Mesodermal cell (in vitro differentiated cells): ENCODE results near the gene GPR62.

Experiments used
- H3K27ac ChIP-seq: 2 replicates; pipeline ENCODE4 v1.7.0; 2013; ENCODE audit warnings: mild to moderate bottlenecking, low read depth, low read length, moderate library complexity; ENCODE audit not compliant: severe bottlenecking
- H3K36me3 ChIP-seq: 2 replicates; pipeline ENCODE4 v1.7.1; 2013; ENCODE audit warnings: mild to moderate bottlenecking, low read length, moderate library complexity; ENCODE audit not compliant: control insufficient read depth, insufficient read depth
- H3K4me1 ChIP-seq: one replicate; pipeline ENCODE4 v1.7.1; 2013; ENCODE audit warnings: mild to moderate bottlenecking, low read length; ENCODE audit not compliant: insufficient read depth, control insufficient read depth, poor library complexity, severe bottlenecking
- H3K4me3 ChIP-seq: 2 replicates; pipeline ENCODE4 v1.7.0; 2013; ENCODE audit warnings: low read length, control low read depth, mild to moderate bottlenecking; ENCODE audit not compliant: insufficient read depth, poor library complexity, severe bottlenecking; ENCODE audit errors: extremely low read depth
- H3K9me3 ChIP-seq: 2 replicates; pipeline ENCODE4 v1.7.1; 2013; ENCODE audit warnings: mild to moderate bottlenecking, low read length, moderate library complexity; ENCODE audit not compliant: control insufficient read depth
- WGBS, 2 experiments: methylation state at CpG; one replicate each; pipeline ENCODE4 v1.1.5; 2013; ENCODE audit warnings: missing lambda C conversion rate in 2 of 2; ENCODE audit not compliant: insufficient coverage in 2 of 2; 5-methylcytosine and 5-hydroxymethylcytosine counted together

The GPR62 gene

DNA sequence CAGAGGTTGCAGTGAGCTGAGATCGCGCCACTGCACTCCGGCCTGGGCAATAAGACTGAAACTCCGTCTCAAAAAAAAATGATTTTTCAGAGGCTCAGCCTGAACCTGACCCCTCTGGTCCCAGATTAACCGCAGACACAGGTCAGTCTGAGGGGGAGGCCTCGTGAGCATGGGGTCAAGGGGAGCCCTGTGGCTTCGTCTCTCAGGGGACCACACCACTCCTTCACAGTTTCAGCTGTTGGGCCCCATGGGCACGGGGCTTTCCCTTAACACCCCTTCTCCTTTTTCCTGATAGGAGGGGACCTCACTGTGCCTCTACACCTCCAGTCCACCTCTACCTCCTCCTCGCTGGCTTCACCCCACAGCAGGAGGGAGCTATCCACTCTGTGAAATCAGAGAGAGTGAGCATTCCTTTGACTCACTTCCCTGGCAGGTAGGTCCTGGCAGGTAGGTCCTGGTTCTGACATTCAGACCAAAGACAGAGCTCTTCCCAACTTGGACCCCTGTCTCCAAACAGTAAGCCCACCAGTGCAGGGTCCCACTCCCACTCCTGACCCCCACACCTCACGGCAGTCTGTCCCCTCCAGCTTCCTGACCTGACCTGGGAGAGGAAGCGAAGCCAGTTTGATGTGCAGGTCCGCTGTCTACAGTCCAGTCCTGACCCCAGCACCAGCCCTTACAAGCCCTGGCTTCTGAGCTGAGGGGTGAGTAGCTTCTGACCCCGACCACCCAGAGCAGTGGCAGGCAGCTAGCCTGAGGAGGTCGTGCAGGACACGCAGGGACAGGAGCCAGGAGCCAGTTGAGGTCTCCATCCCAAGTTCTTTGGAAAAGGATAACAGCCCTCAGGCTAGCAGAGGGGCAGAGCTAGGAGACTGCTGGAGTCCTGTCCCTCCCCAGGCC is 22.5 kb upstream of the GPR62 start:
- H3K9me3 ChIP-seq, result no peaks in the 10 kb centered on the region
- peaks cover 55% of the 10 kb centered on the region for H3K36me3 ChIP-seq
- H3K4me3 ChIP-seq, result no peak overlapping the region
- no peaks in the 10 kb centered on the region for H3K4me1 ChIP-seq
- 91 to 94% methylated on average over 10 to 13 of the region's 15 CpGs for WGBS, 2 experiments
- no peak overlapping the region for H3K27ac ChIP-seq

DNA sequence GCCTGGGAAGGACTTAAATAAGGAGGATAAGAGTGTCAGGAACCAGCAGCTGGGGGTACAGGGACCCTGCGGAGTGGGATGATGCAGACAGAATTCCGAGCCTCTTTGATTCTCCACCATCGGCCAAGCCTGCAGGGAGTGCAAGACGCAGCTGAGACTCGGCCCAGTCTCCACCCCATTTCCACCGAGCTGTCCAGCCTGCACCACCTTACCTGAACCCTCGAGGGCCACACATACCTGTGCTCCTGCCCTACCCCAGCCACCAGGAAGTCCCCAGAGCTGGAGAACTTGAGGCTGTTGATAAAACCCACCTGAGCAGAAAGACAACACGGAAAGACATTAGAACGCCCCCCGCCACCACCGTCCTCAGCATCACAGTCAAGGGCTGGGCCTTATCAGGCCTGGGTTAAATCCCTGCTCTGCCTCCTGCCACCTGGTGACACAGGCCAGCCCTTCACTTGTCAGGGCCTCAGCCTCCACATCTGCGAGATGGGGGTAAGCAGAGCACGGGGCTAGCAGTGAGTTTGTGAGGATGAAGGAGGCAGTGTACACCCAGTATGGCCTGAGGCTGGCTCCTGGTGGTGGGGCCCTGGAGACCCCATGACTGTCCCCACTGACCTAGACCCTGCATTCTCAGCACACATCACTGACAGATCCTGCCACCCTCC is 21.6 kb upstream of the GPR62 start:
- no peak overlapping the region for H3K4me3 ChIP-seq

GRCh38 chr3:51934139-51934850 is 20.9 kb upstream of the GPR62 start:
- Histone ChIP-seq H3K36me3 (peaks cover 70% of the 10 kb centered on the region), H3K9me3 (no peaks in the 10 kb centered on the region), H3K4me1 (no peaks in the 10 kb centered on the region), H3K27ac (no peak overlapping the region), H3K4me3 (no peak overlapping the region)
- WGBS, 2 experiments, result 96% methylated on average over 4 to 9 of the region's 11 CpGs

More for the DNA sequence above, 21.6 kb upstream of the GPR62 start:
- Histone ChIP-seq H3K9me3 (no peaks in the 10 kb centered on the region), H3K27ac (no peak overlapping the region), H3K36me3 (peaks cover 63% of the 10 kb centered on the region), H3K4me1 (no peaks in the 10 kb centered on the region)
- 92 to 93% methylated on average over 12 to 13 of the region's 13 CpGs for WGBS, 2 experiments

- H3K4me1 ChIP-seq, result peaks cover 5% of the 10 kb centered on the region
- H3K9me3 ChIP-seq, result no peaks in the 10 kb centered on the region
- H3K36me3 ChIP-seq, result peaks cover 72% of the 10 kb centered on the region
- no peak overlapping the region for H3K27ac ChIP-seq
- WGBS, 2 experiments, result 94 to 97% methylated on average over 18 to 20 of the region's 28 CpGs
- no peak overlapping the region for H3K4me3 ChIP-seq
Observed at GRCh38 chr3:51934991-51935885, 19.9 kb upstream of the GPR62 start.

DNA sequence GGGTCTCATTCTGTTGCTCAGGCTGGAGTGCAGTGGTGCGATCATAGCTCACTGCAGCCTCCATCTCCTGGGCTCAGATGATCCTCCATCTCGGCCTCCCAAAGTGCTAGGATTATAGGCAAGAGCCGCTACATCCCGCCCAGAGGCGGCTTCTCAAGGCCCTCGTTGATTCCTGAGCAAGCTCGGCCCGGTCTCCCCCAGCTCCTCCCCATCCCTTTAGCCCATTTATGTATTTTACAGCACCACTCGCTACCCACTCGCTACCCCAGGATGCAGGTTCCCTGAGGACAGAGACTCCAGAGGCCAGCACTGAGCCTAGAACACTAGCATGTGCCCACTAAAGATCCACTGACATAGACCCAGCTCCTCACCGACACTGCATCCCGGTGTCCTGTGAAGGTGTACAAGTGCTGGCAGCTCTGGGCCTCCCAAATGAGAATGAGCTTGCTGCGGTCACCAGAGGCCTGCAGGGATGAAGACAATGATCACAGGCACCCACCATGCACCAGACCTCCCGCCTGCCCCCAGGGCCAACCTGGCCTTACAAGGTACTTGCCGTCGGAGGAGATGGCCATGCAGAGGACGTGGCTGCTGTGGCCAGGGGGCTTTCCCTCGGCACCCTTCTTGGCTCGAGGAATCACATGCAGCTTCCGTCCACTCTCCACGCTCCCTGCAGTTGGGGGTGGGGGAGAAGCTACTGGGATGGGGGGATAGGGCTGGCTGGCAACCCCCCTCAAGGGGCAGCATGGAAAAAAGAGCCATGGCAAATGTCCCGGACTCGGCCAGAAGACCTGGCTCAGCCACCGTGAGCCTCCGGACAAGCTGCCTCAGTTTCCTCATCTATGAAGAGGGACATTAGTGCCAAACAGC is 19.1 kb upstream of the GPR62 start:
- H3K4me3 ChIP-seq, result no peak overlapping the region
- H3K4me1 ChIP-seq, result peaks cover 10% of the 10 kb centered on the region
- H3K27ac ChIP-seq, result no peak overlapping the region
- WGBS, 2 experiments, result 93 to 99% methylated on average over 18 to 19 of the region's 25 CpGs
- peaks cover 73% of the 10 kb centered on the region for H3K36me3 ChIP-seq
- H3K9me3 ChIP-seq, result no peaks in the 10 kb centered on the region

DNA sequence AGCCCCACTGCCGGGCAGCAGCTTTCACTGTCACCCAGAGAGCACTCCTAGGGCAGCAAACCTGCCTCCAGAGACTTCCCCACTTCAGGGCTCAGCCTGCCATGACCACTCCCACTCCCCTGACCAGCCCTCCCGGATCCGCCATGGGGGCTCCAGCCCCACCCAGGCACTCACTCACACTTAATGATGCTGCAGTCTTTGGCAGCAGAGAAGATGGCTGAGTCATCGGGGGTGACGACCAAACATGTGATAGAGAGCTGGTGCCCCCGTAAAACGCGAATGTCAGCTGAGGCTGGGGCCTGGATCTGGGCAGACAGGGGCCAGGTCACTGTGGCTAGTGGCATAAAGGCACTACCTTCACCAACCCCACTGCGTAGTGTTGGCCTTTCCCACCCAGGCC is 18.2 kb upstream of the GPR62 start:
- H3K27ac ChIP-seq, result no peak overlapping the region
- no peak overlapping the region for H3K4me3 ChIP-seq
- H3K36me3 ChIP-seq, result peaks cover 73% of the 10 kb centered on the region
- H3K4me1 ChIP-seq, result peaks cover 10% of the 10 kb centered on the region
- 92% methylated on average over 9 of the region's 9 CpGs for whole genome bisulfite sequencing, 2 experiments
- H3K9me3 ChIP-seq, result no peaks in the 10 kb centered on the region

GRCh38 chr3:51937611-51938450 is 17.4 kb upstream of the GPR62 start:
- H3K4me1 ChIP-seq, result peaks cover 15% of the 10 kb centered on the region
- H3K27ac ChIP-seq, result no peak overlapping the region
- H3K36me3 ChIP-seq, result peaks cover 67% of the 10 kb centered on the region
- no peaks in the 10 kb centered on the region for H3K9me3 ChIP-seq
- WGBS, 2 experiments, result 93 to 98% methylated on average over 7 to 8 of the region's 13 CpGs
- H3K4me3 ChIP-seq, result no peak overlapping the region

- no peak overlapping the region for H3K27ac ChIP-seq
- H3K4me1 ChIP-seq, result peaks cover 18% of the 10 kb centered on the region
- H3K9me3 ChIP-seq, result no peaks in the 10 kb centered on the region
- 91 to 93% methylated on average over 6 to 7 of the region's 9 CpGs for WGBS, 2 experiments
- no peak overlapping the region for H3K4me3 ChIP-seq
- H3K36me3 ChIP-seq, result peaks cover 57% of the 10 kb centered on the region
Observed at GRCh38 chr3:51938780-51939425, 16.3 kb upstream of the GPR62 start.
